SU-DHL-6 (cell line): ENCODE measurements around the gene LRP1B.

Source experiments
- CTCF ChIP-seq: fragments of 200-600 bp; sonication (generic); IDR thresholded peaks from one replicate; pipeline ENCODE4 v1.5.1; 2017; ENCODE audit warnings: antibody characterized with exemption, mild to moderate bottlenecking, low read length, moderate library complexity; ENCODE audit not compliant: insufficient read depth, poor library complexity, severe bottlenecking
- EZH2phosphoT487 ChIP-seq: fragments of 200-600 bp; sonication (generic), shearing (Covaris generic); conservative IDR thresholded peaks from 2 replicates; pipeline ENCODE4 v1.6.1; 2018; ENCODE audit warnings: mild to moderate bottlenecking, antibody characterized with exemption, low read length, moderate library complexity, mixed read lengths

DNA sequence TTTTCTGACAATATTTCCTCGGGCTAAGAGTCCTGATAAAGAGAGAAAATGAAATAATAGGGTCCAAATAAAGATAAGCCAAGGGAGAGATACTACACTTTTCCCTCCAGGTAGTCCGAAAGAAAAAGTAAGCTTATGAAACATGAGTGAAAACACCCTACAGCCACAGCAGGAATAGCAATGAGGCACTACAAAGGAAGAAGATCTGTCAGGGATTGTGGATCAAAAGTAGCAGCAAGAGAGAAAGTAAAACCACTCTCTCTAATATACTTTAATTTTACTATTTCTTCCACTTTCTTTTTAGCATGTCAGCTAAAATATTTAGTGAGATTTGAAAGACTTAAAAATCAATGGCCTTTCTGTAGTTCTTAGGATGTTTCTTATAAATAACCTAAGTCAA, 1601.8 kb downstream of the LRP1B start:
- TF ChIP-seq CTCF = no peak
- no peak for TF ChIP-seq EZH2phosphoT487
